Stimulated activated CD4-positive, alpha-beta T cell treated with anti-CD3 and anti-CD28 coated beads, TNF-alpha, amount 100 ng/mL, for 48 hours (primary cell): ENCODE measurements around the gene FRS3.
"Not testable (repeated sequence)": the region's sequence is repeated elsewhere in the genome, so short reads cannot be mapped to it uniquely, and the experiment has no call there.

Experiments used
- DNase-seq, 3 donors: peaks; one replicate each; pipeline ENCODE4 v3.0.0-alpha.2; 2020; ENCODE audit warnings: low read depth in 3 of 3

The FRS3 gene

DNA sequence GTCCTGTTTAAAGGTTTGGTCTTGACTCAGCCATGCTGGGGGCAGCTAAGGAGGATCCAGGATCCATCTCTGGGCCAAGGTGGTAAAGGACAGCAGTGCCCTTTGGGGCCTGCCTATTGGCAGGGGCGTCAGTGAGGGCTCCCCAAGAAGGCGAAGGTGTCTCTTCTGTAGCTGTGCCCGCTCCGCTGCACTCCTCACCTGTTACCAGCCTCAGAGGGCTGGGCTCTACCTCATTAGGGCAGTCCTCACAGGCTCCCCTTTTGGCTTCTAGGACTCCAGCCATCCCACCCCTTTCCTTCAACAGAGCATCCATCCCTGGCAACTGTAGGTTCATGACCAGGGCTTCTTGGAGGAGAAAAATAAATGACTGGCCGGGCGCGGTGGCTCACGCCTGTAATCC, 10.3 kb downstream of the FRS3 start:
- no peak for DNase-seq

DNA sequence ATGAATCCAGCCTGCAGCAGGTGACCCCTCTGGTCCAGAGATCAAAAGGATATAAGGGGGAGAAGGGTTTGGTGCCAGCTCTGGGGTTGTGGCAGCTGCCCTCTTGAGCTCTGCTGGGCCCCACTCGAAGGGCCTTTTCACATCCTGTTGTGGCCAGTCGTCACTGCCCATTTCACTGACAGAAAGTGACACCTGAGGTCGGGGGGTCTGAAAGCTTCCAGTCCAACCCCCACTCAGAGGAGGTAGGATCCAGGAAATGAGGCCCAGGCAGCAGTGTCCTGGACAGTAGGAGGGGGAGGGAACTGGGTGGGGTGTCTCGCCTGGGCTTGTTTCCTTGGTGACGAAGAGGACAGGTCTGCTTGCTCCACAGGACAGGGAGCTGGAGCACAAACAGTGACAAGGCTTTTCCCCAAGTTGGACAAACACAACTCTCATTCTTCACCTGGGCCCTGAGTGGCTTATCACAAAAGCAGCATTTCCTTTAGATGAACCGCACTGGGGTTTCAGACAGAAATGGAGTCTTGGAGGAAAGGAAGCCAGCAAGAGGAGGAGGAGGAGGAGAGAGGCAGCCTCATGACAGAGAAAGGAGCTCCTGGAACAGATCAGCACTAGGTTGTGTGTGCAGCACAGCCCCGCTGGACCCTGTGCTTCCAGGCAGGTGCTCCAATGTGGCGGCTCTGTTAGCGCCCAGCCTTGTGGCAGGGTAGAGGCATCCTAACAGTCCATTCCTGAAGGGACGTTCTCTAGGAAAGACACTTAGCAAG, 11.0 kb downstream of the FRS3 start:
- no peak for DNase-seq

DNA sequence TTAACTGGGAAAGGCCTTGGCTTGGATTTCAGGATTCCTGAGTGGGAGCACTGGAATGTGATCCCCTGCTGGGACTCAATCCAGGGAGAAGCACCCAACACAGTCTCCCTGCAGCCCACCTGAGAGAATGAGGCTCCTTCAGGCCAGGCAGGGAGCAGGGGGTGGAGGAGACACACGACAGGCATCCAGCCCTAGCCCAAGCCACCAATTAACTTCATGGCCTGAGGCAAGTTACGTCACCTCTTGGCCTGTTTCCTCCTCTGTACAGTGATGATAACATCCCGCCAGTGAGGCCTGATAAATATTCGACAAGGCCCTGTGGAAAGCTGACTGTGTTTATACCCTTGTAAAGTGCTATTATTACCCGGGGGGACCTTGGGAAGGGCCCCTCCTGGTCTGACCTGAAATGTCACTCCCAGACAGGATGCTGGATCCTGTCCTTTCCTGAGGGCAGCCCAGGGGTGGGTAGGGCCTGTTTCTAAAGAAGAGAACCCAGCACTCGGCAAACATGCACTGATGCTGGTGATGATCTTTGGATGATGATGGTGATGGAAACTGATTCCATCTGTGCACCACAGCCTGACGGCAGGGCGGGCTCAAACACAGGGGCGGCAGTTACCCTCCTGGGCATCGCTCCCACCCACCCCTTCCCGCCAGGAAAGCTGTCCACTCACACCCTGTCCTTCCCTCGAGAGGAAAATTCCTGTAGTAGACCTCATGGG, 12.4 kb downstream of the FRS3 start:
- no peak for DNase-seq

DNA sequence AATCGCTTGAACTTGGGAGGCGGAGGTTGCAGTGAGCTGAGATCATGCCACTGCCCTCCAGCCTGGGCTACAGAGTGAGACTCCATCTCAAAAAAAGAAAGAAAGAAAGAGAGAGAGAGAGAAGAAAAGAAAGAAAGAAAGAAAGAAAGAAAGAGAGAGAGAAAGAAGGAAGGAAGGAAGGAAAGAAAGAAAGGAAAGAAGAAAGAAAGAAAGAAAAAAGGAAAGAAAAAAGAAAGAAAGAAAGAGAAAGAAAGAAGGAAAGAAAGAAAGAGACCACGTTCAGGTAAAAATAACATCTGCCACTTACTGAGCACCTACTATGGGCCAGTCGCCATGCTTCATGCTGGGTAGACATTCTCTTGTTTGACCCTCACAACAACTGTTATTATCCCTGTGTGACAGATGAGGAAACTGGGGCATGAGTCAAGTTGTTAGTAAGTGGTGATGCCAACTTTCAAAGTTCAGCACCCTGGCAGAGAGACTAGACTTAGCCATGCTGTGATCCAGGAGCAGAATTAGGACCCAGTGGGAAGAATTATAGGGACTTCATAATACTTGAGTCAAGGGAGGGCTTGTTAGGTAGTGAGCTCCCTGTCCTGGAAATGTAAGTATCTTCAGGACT, 13.5 kb downstream of the FRS3 start:
- not testable (repeated sequence) for DNase-seq

DNA sequence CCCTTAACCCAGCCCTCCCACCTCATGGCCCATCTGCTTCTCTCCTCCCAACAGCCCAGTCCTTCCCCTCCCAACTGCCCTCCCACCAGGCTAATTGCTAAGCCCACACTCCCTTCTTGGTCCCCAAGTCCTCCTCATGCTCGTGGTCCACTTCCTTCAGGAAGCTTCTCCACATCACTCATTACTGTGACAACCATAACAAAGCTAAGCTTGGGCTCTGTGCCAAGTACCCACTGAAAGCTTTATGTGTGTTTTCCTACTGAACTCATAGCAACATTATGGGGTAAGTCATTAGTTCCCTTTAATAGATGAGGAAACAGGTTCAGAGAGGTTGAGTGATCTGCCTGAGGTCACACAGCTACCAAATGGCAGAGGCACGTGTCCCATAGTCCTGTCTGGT, 16.2 kb downstream of the FRS3 start:
- DNase-seq: no peak

DNA sequence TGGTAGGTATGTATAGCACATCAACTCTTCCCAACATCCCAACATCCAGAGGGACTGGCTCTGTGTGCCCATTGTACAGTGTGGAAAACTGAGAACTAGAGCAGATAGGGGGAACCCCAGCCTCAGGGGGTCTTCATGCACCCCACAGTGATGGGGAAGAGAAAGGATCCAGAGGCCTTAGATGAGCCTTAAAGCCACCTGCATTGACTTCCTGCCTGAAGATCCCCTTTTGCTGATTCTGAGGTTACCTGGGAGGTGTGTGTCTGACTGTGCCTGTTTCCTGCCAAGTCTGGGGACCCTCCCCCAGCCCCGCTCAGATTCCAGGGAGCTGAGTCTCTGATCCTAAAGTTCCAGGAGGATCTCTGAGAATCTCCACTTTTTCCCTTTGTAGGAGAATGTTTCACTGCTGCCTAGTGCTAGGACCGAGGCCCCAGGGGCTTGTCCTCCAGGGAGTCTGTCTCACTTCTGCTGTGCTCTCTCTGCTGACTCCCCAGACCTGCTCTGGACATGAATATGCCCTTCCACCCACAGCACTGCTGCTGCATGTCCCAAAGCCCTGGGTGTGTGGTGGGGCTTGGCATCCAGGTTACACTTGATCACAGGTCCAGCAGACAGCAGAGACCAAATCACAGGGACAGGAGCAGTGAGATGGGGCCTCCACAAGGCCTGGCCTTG, 19.7 kb downstream of the FRS3 start:
- no peak for DNase-seq

DNA sequence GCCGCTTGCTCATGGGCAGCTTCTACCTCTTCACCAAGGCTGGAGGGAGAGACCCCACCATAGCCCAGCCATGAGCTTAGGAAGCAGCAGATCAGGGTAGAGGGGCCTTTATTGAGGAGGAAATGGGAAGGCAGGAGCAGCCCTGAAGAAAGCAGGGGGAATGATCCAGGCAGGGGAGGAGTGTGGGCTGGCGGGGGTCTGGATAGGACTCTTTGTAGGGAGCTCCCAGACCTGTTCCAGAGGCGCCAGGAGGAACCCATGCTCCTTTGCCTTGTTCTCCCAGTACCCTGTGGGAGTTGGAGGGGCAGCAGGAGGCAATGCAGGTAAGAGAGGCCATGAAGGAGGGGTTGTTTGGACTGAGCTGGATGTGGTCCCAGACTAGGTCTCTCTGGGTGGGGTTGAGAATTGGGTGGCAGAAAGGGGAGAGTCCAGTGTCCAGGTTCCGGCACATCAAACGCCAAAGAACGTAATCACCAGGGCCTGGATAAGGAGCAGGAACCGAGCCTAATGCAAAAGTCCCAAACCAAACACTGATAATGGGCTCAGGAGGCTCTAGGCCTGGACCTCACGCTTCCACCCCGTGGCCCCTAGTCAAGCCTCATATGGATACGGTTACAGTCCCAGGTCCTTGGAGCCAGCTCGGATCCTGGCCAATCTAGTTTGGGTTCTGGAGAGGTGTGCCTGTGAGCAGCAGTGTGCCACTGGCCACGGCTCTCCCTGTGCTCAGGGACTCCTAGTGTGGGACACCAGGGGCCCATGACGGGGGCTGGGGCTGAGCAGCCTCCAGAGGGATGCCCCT, 20.4 kb downstream of the FRS3 start:
- DNase-seq: no peak

DNA sequence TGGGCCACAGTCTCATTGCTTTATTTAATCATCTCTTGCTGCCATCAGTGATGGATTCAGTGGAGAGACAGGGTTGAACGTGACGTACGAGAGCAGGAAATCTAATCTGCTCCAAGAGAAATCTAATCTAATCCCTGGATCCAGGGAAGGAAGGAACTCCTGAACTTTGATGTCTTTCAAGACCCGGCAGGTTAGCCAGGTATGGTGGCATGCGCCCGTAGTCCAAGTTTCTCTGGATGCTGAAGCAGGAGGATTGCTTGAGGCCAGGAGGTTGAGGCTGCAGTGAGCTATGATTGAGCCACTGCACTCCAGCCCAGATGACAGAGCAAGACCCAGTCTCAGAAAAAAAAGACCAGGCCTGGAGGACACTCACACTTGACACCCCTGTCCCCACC, 21.1 kb downstream of the FRS3 start:
- no peak for DNase-seq

DNA sequence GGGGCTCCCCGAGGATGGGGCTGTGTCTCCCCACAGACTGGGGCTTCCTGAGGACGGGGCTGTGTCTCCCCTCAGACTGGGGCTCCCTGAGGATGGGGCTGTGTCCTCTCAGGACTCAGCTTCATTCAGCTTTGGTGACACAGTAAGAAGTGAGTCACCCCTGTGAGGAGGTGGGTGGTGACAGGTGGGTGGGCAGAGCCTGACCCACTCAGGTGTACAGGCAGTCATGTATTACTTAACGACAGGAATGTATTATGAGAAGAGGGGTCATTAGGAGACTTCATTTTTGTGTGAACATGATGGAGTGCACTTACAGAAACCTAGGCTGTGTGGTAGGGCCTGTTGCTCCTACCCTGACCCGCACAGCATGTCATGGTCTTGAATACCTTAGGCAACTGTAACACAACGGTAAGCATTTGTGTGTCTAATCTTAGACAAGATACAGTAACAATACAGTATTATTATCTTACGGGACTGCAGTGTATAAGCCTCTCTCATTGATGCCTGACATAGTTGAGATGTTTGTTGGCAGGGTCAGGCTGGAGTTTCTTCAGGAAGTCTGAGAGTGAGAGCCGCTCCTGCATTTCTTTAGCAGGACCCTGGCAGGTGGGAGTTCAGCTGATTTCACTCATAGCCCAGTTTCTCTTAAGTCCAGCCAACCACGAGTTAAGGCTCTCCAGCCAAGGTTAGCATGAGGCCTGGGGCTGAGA, 21.6 kb downstream of the FRS3 start:
- no peak for DNase-seq

DNA sequence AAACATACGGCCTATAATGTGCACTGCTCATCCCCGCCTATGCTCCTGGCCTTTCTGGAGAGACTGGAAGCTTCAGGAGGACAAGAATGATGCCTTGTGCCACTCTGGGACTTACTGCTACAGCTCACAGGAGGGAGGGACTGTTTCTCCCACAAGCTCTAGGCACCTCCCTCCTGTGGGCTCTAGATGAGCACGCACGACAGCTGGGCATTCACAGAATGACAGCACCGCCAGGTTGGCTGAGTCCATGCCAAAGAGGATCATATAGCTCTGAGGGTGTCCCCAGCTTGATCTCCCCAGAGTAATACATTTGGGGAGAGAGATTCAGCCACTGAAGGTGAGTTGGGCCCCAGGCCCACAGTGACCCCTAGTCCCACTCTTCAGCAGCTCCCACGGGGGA, 22.4 kb downstream of the FRS3 start:
- DNase-seq: no peak

DNA sequence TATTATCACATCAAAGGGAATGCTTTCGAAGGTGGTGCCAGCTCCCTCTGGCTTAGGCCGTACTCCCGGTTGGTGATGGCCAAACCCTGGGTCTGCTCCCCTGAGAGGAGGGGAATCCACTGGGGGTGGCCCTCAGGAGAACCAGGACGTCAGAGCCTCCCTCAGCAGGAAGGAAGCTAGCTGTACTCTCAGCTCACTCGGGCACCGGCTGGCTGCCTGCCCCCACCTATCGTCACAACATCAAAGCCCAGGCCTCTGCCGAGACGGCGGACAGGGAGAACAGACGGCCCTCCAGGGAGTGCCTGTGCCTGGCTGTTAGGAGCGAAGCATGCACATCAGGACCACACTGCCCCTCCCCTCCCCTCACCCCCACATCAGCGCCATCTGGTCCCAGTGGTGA, 23.3 kb downstream of the FRS3 start:
- no peak for DNase-seq

DNA sequence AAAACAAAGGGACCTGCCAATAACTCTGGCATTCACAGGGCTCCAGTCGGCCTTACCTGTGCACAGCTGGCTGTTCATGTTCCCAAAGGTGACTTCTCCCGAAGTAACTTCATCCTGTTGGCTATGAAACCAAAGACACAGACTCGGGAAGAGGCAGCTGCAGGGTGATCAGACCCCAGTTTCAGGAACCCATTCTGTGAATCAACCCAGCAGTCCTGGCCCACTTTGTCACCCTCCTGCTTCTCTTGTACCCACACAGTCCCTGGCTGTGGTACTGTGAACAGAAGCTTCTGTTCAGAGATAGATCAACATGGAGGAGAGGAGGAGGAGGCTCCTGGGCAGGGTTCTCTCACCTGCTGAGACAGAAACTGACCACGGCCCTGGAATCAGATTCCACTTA, 23.8 kb downstream of the FRS3 start:
- DNase-seq: no peak

DNA sequence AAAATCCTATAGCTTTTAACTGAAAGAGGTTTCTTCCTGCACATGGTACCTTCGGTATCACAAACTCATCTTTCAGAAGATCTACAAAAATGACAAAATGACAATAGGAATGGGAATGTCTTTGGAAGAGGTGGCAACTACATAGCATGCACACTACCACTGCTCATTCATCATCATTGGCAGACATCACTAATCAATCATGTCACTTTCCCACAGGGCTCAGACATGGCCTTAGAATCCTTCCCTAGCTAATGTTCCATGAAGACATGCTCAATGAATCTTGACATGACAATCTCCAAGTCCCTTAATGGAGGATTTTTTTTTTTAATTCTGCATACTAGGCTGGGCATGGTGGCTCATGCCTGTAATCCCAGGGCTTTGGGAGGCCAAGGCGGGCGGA, 29.3 kb downstream of the FRS3 start:
- no peak for DNase-seq

DNA sequence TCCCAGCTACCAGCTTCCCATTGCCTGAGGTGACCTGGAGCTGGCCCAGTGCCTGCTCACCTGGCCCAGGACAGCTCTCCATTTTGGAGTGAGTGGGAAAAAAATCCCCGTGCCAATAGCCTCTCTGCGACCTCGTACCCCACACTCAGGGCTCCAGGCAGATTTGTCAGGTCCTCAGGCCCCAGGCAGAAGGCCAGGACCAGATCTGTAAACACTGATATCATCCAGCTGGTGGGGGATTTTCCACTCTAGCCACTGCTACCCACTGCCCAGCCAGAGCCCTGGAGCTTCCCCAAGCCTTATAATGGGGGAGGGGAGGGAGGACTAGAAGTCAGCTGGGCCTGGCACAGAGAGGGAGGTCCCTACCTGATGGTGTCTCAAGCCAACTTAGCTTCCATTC, 31.2 kb downstream of the FRS3 start:
- DNase-seq: no peak

DNA sequence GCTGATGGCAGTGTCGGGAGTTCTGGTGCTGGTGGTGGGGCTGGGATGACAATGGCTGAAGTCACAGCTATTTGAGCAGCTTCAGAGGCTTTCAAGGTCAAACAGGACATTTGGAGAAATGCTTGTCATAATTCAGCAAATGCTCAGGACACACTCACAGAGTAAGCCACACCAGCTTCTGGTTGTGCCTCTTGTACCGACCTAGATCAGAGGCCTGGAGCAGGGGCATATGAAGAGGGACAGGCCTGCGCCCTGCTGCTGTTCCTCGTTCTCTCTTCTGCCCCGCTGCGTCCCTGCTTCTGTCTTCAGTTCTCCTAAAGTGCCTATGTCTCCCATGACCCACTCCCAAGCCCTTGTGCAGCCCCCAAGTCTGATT, 31.6 kb downstream of the FRS3 start:
- DNase-seq: no peak

DNA sequence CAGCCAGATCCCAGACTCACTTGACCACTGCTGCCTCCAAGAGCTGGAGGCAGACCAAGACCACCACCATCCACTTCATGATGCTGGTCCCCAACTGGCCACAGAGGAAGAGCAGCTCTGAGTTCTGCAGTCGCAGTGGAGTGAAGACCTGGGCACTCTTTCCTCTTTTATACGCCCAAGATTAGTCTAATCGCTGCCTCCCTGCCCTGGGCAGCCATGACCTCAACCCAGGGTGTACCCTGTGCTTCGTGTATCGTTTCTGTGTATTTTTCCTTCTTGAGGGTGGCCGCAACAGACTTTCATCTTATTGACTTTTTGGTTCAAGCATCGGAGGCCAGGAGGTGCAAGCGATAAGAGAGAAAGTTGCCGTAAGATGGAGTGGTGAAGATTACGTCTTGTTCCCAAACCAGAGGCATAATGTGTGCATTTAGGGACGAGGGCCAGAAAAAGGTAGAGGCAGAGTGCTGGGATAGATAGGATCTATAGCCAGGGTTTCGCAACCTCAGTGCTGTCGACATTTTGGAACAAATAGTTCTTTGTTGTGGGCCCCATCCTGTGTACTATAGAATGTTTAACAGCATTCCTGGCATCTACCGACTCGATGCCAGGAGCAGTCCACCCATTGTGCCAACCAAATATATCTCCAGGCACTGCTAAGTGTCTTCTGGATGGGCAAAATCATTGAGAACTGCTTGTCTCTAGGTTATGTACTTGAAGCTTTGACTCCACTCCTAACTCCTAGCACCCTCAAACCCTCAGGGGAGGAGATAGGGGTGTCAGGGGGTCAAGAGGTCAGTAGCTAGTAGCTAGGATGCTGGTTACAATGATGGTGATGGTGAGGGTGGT, 32.2 kb downstream of the FRS3 start, which contains the start of gene PGC:
TSS of gene PGC (minus strand) at position 142 of the 846 bp plus-strand sequence. CDS start at position 79, 63 bp downstream.
- no peak for DNase-seq

DNA sequence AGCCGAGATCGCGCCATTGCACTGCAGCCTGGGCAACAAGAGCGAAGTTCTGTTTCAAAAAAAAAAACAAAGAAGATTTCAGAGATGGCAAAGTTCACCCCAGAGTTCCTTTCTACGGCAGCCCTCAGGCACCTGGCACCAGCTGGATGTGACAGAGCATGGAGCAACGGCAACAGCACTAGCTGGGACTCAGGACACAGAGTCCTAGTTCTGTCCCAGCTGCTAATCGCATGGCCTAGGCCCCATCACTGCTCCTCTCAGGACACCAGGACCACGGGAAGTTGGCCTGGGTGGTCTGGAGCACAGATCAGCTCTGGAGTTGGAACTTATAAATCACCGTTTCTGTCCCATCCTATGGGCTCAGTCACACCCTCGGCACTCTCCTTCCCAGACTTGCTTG, 33.6 kb downstream of the FRS3 start:
- DNase-seq: no peak

DNA sequence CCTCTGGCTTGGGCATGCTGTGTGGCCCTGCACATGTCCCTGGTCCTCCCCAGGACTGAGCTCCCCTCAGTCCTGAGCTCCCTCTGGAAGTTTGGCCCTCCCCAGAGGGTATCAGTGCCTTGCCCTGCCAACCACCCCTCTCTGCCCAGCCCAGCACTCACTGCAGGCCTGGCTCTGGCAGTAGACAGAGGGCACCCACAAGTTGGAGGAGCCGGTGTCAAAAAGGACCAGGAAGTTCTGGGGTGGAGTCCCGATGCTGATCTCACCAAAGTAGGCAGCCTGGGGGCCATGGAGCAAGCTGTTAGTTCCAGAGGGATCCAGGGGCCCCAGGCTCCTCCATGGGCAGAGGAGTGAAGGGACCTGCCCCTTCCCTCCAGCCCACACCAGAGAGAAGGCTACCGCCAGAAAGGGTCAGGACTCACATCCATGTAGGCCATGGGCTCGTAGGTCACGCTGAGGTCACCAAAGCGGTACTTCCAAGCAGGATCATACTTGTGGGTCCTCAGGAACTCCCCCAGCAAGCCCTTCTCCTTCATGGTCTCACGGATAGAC, 35.4 kb downstream of the FRS3 start:
- DNase-seq: no peak

DNA sequence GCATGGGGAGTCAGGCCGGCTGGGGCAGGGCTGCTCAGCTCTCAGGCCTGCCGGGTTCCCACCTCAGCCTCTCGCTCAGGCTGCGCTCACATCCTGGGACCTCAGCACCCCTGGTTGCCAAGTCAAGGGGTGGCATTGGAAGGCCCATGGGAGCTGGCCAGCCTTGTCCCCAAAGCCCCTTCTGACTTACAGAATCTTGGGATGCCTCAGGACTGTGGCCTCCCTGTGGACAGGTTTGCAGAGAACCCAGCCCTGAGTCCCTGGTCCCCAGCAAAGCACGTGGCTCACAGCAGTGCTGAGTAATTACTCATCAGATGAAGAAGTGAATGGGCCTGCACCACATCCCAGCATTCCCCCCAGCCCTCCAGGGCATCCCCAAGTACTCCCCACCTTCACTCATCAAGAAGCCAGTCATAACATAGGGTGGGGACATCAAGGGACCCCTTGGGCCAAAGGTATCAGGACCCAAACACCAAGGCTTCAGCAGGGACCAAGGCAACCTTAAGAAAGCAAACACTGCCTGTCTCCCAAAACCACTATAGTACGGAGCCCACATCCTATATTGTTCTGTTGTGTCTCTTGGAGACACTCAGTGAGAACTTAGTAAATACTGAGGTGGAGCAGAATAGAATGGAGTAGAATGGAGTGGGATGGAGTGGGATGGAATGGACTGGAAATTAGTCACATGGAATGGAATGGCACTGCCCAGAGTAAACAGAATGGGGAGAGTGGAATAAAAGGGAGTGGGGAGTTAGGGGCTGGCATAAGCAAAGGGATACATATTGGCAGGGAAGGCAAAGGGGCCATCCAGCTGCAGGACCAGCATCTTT, 36.1 kb downstream of the FRS3 start:
- DNase-seq: no peak
